ENCODE measurements around the gene BHLHE23. TPM values are rescaled to one million over a fixed set of nuclear protein-coding genes. Genes with fewer than 3 reads are reported as not detected.

The BHLHE23 gene
- total RNA-seq, 1 donor from 2014 or later: not detected

DNA sequence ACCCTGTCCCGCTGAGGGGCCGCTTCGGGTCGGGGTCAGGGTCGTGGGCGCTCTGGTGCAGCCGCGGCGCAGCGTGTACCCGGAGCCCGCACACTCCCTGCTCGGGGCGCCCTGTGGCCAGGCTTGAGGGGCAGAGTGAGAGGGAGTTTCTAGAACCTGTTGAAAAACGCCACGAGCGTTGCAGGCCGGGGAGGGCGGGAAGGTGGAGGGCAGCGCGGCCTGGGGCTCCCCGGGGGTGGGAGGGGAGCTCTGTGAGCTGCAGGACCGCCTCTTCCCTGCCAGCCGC lies 539 bp upstream of the BHLHE23 start:
- DNase-seq (ENCODE audit: low read depth): no peak
- H3K4me3 ChIP-seq (ENCODE audit: low read depth, low read length): no peak overlapping the region
- TF ChIP-seq, protein P1, sequence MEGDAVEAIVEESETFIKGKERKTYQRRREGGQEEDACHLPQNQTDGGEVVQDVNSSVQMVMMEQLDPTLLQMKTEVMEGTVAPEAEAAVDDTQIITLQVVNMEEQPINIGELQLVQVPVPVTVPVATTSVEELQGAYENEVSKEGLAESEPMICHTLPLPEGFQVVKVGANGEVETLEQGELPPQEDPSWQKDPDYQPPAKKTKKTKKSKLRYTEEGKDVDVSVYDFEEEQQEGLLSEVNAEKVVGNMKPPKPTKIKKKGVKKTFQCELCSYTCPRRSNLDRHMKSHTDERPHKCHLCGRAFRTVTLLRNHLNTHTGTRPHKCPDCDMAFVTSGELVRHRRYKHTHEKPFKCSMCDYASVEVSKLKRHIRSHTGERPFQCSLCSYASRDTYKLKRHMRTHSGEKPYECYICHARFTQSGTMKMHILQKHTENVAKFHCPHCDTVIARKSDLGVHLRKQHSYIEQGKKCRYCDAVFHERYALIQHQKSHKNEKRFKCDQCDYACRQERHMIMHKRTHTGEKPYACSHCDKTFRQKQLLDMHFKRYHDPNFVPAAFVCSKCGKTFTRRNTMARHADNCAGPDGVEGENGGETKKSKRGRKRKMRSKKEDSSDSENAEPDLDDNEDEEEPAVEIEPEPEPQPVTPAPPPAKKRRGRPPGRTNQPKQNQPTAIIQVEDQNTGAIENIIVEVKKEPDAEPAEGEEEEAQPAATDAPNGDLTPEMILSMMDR (conservative IDR thresholded peaks at IDR 0.05; ENCODE audit: low read depth, low read length): no peak

DNA sequence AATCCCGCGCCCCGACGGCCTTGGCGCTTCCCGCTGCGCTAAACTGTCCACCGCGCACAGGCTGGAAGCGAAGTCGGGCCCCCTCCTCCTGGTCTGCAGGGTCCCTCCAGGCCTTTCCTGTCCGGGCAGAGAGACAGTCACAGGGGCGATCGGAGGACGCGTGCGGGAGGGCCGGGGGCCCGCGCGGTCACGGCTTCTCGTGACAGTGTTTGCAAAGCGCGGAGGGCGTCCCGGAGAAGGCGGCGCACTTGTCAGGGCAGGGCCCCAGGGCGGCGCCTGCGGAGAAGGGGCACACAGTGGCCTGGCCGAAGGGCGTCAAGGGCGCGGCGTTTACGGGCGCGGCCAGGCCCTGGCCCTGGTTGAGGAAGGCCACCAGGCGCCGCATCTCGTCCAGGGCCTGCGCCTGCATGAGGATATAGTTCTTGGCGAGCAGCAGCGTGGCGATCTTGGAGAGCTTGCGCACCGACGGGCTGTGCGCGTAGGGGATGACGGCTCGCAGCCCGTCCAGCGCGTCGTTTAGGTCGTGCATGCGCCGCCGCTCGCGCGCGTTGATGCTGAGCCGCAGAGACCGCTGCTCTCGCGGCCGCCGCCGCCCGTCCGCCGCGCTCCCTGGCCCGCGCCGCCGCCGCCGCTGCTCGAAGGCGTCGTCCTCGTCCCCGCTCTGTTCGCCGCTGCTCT lies 763 bp downstream of the BHLHE23 start:
- TF ChIP-seq, protein P1 (conservative IDR thresholded peaks at IDR 0.05; ENCODE audit: low read depth, low read length): no peak
- H3K4me3 ChIP-seq (ENCODE audit: low read depth, low read length): no peak overlapping the region
- DNase-seq (ENCODE audit: low read depth): no peak

DNA sequence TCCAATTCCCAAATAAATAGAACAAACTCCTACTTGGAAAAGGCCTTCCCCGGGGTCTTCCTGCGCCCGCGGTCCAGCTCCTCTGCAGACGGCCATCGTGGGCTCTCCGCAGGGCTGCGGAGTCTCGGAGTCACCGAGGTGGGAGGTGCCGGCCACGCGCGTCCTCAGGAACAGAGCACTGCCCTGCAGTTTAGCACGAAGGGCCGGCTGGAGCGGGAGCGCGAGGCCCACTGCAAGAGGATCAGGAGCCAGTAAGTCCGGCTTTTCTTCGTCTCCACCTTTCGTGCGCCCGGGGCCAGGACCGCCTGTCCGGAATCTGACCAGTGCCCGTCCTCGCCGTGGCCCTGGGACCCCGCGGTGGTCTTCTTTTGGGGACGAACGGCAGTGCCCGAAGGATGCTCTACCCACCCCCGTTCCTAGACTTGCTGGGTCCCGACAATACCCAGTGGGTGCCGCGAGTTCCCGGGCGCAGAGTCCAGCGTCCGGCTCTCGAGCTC lies 1.4 kb downstream of the BHLHE23 start:
- TF ChIP-seq, protein P1 (conservative IDR thresholded peaks at IDR 0.05; ENCODE audit: low read depth, low read length): no peak
- no peak for DNase-seq (ENCODE audit: low read depth)

DNA sequence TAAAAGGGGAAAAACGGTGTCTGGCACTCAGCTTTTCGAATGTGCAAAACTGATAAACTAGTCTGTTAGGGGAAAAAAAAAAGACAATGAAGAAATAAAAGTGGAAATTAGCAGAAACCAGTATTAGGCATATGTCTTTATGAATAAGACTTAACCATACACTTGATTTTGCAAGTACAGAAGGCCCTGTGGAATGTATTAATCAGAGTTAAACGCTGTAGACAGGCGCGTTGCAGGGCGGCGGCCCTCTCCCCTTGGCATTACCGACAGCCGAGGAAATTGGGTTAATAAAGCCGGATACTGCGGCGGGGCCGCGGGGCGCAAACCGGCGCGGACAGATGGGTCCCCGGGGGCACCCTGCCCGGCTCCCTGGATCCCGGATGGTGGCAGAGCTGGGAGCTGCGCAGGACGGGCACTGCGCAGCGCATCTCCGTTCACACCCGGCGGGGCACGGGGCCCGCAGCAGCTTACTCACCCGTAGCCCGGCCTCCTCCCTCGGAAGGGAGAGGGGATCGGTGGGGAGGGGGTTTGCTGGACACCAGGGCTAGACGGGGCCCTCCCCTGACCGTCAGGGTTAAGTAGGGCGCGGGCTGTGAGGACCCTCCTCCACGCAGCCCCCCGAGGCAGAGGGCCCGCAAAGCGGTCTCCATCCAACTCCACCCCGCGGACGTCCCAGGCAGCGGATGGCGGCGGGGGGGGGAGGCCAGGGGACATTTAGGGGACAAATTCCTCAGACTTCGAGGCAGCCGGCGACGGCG lies 2.0 kb downstream of the BHLHE23 start:
- no peak overlapping the region for H3K4me3 ChIP-seq (ENCODE audit: low read depth, low read length)
- DNase-seq (ENCODE audit: low read depth): no peak
- TF ChIP-seq, protein P1 (conservative IDR thresholded peaks at IDR 0.05; ENCODE audit: low read depth, low read length): no peak

More for the DNA sequence above, 1.4 kb downstream of the BHLHE23 start:
- H3K4me3 ChIP-seq (ENCODE audit: low read depth, low read length): no peak overlapping the region

DNA sequence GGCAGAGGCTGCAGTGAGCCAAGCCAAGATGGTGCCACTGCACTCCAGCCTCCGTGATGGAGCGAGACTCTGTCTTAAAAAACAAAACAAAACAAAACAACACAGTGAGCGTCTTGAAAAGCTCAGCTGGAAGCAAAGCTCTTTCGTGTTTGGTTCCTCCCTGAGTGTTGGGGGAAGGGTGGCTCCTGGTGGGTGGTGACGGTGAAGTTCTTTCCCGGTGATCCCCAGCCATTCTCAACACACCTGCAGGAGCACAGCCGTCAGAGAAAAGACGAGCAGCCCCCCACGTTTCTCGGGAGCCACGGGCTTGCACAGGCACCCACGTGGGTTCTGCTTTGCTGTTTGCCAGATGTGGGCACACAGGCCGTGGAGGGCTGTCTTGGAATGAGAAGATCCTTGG lies 3.2 kb downstream of the BHLHE23 start:
- H3K4me3 ChIP-seq (ENCODE audit: low read depth, low read length): no peak overlapping the region
- DNase-seq (ENCODE audit: low read depth): no peak
- TF ChIP-seq, protein P1 (conservative IDR thresholded peaks at IDR 0.05; ENCODE audit: low read depth, low read length): no peak

DNA sequence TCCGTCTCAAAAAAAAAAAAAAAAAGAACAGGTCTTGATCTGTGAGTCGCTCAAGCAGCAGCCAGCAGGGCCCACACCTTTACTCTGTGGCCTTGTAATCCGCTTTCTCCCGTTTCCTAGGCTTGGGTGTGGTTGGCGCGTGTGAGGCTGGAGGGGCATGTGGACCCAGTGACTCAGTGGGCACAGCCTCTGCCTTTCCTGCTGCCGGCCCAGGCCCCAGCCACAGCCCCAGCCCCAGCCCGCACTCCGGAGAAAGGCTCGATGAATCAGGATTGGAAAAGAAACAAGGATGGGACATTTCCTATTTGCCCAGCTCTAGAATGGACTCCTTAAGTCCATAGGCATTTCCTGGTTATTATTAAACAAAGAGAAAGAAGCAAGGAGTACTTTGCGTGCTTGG lies 4.3 kb downstream of the BHLHE23 start:
- DNase-seq (ENCODE audit: low read depth): no peak
- TF ChIP-seq, protein P1 (conservative IDR thresholded peaks at IDR 0.05; ENCODE audit: low read depth, low read length): no peak
- H3K4me3 ChIP-seq (ENCODE audit: low read depth, low read length): no peak overlapping the region

All from epithelial cell of proximal tubule (primary cell).